Stimulated activated CD4-positive, alpha-beta T cell treated with anti-CD3 and anti-CD28 coated beads, Interleukin-4, amount 100 ng/mL, for 1 hour (primary cell): ENCODE results near the gene GLYATL1B.
"Not testable (repeated sequence)": the region's sequence is repeated elsewhere in the genome, so short reads cannot be mapped to it uniquely, and the experiment has no call there.

Experiments
- DNase-seq: peaks from one replicate; pipeline ENCODE4 v3.0.0-alpha.2; 2020

GLYATL1B gene

DNA sequence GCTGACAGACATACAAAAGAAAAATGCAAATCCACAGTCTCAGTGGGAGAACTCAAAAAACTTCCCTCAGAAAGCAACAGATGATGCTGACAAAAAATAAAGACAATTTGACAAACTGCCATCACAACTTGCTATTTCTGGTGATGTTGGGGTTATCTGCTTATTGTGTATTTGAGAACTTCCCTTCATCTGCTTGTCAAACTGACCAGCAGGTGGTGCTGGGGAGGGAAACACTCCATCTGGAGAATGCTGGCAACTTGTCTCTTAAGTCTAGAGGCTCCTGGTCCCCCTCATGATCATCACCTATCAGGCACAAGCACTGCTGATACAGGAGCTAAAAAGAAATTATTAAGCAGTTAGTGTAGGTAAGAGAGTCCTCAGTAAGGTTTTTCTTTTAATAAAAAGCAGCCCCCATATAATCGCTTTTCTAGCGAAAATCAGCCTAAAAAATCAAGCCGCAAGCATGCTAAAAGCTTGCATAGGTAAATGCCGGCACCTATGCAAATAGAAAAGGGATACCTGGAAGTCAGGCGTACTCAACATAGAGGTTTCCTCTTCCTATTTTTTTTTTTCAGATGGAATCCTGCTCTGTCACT, 11.1 kb downstream of the GLYATL1B start:
- peak; percentile 66 for DNase-seq

DNA sequence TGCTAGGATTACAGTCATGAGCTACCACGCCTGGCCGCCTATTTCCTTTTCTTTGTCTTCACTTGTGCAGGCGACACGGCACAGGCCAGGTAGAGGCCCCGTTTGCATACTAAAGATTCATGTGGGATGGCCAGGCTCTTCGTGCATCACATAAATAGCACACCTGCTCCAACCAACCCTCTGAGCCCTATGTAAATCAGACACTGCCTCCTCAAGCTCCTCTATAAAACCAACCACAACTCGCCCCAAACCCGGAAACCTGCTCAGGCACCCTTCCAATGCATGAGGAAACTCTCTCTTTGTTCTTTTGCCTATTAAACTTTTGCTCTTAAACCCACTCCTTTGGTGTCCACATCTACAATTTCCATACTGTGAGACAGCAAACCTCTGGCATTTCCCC, 11.8 kb downstream of the GLYATL1B start:
- not testable (repeated sequence) for DNase-seq

DNA sequence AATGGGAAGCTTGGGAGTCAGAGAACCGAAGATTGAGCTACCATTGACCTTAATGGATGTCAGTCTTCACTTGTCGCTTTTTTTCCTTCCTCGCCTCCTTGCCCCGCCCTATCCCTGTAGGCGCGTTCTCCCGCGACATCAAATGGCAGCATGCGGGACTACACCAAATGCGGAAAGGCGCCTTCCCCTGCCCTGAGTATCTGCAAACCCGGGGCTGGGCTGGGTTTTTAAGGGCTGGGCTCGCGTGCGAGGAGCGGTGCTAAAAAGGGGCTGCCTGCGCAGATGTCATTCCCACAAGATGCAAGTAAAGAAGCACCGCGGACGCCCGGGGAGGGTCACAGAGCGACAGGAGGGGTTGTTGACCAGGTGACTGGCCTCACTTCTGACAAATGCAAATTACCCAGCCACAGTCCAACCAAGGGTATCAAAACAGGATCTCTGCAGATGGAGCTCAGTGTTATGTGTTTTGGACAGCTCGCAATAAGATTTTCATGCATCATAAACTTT, 16.2 kb downstream of the GLYATL1B start:
- peak; percentile 56 for DNase-seq

DNA sequence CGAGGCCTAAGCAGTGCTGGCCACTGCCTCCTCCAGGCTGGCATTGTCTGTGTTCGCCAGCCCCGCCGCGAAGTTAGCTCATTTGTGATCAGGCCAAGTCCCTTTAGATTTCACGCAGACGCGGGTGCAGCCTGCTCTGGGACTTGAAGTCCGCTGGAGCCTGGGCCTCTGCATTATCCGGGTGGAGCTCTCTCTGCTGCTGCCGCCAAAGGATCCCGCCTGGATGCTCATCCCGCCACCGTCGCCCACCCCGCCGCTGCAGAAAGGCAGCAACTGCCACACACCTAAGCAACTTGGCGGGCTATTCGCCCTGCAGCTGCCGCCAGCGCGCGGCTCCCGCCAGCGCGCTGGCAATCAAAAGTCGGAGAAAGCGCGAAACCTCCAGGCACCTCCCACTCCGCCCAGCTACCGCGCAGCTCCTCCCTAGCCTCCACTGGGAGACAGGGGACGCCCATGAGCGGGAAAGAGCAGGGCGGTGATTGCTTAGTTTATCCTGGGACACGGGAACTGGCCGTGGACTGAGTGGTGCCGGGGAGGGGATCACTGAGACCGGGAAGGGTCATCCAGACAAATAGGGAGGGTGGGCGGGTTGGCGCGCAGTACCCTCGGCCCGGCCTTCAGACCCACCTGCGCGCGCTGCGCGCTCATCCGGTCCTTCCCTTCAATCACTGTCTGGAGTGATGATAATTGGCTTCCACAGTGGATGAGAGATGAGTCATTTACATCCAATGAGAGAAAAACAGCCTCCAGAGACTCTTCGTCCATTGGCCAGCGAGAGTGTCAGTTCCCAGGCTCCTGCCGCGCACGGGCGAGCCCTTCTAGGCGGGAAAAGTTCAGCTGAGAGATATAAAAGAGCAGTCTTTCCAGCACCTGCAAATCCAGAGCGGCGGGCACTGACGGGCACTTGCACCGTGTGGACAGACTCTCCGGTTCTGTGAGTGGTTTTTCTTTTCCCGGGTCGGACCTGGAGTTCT, 20.5 kb downstream of the GLYATL1B start, which contains the start of gene FAM111B:
FAM111B (plus strand) TSS at position 875 of the 974 bp plus-strand sequence. CDS start 2,389 bp downstream, outside the sequence.
- peak; percentile 51 for DNase-seq

DNA sequence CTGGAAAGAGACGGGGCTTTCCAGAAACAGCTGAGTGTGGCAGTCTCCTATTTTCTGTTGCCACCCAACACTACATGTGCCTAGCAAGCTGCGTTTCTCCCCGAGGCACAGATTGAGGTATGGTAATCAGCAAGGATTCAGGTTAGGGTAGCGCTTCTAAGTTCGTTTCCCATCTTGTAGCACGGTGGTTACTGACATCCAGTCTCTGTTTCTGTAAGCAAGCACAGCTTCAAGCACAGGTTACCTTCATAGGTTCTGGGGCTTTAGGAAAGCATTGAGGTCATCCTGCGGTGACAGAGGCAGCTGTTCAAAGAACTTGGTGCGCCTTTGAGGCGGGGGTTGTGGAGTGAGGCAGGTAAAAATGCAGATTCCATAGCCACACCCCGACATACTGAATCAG, 21.6 kb downstream of the GLYATL1B start:
- not testable (repeated sequence) for DNase-seq

DNA sequence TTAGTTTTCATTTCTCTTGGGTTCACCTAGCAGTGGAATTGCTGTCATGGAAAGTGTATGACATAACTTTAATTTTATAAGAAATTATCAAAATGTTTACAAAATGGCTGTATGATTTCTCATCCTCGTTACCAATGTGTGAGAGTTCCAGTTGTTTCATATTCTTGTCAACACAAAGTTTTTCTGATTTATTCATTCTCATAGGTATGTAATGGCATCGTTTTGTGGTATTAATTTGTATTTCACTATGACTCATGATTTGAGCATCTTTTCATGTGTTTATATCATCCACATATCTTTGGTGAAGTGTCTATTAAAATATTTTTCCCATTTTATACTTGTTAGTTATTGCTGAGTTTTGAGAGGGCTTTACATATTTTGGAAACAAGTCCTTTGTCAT, 26.4 kb downstream of the GLYATL1B start:
- no peak for DNase-seq

DNA sequence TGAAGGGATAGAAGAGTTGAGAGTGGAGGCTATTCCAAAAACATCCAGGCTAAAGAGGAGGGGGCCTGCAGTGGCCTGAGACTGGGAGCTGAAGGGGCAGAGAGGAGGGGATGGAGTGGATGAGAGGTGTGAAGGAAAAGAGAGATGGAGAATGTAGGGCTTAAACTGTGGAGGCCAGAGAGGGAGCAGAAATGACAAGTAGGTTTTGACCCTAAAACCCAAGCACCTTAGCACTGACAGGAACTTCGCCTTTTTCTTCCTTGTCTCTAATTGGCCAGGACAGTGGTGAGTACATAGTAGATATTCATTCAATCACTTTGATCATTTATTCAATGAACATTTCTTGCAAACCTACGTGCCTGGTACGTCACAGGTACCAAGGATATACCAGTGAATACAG, 28.2 kb downstream of the GLYATL1B start:
- no peak for DNase-seq

DNA sequence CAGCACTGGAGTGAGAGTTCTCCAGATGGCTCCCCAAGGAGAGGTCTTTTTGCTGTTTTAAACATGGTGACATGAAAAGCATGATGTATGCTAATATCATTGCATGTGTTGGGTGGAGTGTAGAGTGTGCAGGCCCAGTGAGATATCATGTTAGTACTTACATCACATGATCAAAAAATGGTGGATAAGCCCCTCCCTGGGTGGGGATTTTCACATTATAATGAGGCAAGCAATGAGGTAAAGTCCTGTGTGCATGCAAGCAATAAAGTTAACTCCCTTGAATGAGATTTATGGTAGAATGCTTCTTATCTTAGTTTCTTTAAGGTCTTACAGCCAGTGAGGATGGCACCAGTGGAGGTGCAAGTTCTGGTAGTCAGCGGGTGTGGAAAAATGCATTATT, 29.4 kb downstream of the GLYATL1B start:
- no peak for DNase-seq

DNA sequence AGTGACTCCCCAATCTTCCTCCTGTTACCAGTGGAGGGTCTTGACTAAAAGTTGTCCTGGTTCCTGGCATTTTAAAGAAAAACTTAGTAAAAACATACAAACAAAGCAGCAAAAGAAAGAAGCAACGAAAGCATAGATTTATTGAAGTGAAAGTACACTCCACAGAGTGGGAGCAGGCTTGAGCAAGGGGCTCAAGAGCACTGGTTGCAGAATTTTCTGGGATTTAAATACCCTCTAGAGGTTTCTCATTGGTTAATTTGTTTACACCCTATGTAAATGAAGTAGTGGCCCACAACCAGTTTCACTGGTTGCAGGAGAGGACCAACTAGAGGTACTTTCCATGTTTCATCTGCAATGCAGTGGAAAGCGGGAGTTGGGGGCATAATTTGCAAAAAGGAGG, 31.7 kb downstream of the GLYATL1B start:
- DNase-seq: no peak

DNA sequence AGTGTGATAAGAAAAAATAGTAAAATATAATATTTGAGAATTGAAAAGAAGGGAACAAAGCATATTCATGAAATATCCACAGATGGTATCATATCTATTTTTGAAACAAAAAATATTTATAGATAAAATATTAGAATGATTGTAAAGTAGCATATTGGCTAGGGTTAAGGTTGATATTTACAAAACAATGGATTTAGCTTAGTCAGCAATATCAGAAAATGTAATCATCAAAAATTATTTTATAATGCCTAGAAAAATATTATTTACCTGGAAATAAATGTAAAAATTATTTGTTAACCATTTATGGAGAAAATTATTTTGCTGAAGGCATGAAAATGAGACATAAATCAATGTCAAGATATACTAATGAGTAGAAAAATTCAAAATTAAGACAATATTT, 33.7 kb downstream of the GLYATL1B start:
- DNase-seq: no peak

DNA sequence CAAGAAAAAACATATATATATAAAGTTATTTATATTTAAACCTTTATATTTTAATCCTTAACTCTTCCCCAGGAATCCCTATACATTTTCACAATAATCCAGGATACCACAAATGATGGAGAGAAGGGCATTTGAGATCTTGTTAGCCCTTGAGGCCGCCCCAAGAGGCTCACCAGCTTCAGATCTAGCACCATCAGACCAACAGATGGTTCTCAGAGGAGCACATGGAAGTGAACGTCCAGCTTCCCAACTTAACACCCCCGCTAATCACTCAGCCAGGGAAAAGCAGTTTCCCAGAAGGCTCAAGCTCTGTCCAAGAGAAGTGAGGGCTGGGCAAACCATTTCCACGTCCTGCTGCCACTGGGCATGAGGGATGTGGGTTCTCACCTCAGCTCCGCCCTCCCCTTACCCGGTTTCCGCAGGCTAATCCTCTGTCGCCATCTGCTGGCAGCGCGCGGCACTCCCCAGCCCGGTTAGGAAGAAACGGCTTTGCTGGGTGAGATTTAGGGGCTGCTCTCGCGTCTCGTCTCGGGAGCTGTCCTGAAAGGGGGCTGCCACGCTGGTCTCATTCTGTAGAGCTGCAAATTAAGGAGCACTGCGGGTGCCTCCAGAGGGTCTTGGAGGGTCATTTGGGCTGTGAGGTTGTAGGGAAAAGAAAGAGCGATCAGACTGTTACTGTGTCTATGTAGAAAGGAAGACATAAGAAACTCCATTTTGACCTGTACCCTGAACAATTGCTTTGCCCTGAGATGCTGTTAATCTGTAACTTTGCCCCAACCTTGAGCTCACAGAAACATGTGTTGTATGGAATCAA, 49.7 kb downstream of the GLYATL1B start:
- peak; percentile 89 for DNase-seq

DNA sequence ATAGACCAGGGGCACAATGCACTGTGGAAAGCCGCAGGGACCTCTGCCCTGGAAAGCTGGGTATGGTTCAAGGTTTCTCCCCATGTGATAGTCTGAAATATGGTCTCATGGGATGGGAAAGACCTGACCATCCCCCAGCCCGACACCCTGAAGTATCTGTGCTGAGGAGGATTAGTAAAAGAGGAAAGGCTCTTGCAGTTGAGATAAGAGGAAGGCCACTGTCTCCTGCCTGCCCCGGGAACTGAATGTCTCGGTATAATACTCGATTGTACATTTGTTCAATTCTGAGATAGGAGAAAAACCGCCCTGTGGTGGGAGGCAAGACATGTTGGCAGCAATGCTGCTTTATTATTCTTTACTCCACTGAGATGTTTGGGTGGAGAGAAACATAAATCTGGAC, 50.4 kb downstream of the GLYATL1B start:
- DNase-seq: not testable (repeated sequence)

DNA sequence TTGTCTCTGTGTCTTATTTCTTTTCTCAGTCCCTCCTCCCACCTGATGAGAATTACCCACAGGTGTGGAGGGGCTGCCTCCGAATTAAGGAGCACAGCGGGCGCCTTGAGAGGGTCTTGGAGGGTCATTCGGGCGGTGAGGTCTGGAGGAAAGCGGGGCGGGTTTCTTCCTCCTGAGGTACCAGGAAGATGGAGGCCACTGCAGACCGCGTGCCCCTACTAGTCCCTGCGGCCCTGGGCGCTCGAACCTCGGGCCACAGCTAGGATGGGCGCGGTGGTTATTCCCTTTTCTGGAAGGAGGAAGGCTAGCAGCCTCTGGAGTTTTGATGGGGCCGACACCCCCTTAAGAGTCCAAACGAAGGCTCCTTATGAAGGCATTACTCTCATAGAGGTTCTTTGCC, 51.1 kb downstream of the GLYATL1B start:
- no peak for DNase-seq

DNA sequence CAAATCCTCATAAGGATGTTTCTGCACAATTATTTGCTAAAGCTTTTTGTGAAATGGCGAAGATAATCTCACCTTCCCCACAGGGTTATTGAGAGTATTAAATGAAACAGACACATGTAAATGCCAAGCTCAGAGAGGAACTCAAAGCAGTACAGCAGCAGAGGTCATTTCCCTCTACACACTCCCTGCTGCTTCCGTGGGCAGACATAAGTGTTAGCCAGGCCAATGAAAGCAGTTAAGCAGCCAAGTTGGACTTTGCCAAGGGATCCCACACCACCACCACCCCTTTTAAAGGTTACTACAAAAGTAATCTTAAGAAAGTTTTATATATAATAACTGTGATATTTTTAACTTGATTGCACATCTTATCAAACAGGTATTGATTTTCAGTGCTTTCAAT, 52.5 kb downstream of the GLYATL1B start:
- no peak for DNase-seq

DNA sequence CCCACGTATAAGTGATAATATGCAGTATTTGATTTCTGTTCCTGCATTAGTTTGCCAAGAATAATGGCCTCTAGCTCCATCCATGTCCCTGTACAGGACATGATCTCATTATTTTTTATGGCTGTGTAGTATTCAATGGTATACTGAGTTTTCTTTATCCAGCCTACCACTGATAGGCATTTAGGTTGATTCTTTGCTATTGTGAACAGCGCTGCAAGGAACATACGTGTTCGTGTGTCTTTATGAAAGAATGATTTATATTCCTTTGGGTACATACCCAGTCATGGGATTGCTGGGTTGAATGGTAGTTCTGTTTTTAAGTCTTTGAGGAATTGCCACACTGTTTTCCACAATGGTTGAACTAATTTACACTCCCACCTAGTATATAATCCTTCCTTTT, 55.1 kb downstream of the GLYATL1B start:
- no peak for DNase-seq

DNA sequence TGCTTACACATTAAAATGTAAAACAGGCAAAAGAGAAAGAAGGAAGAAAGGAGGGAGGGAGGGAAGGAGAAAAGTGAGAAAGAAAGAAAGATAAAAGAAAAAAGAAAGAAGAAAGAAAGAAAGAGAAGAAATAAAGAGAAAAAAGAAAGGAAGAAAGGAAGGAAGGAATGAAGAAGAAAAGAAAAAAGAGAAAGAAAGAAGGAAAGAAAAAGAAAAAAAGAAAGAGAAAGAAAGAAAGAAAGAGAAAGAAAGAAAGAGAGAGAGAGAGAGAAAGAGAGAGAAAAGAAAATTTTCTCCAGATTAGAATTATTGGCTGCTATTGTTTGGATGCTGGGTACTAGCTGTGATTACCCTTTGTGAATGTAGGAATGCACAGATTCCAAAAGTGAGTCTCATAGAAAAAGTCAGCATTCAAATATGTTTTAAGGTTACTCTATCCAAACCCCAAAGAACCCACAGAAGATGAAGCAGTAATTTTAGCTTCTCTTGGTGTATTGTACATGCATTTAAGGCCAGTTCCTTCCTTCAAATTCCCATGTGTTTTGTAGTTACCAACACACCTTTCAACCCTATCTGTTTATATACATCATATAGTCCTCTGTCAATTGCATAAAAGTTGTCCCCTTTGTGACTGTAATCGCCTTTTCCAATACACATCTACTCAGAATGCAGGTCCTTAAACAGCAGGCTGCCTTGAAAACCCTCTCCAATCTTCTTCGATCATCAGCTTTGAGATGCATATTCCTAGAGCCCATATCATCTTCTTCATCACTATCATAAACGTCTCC, 55.8 kb downstream of the GLYATL1B start:
- DNase-seq: no peak

DNA sequence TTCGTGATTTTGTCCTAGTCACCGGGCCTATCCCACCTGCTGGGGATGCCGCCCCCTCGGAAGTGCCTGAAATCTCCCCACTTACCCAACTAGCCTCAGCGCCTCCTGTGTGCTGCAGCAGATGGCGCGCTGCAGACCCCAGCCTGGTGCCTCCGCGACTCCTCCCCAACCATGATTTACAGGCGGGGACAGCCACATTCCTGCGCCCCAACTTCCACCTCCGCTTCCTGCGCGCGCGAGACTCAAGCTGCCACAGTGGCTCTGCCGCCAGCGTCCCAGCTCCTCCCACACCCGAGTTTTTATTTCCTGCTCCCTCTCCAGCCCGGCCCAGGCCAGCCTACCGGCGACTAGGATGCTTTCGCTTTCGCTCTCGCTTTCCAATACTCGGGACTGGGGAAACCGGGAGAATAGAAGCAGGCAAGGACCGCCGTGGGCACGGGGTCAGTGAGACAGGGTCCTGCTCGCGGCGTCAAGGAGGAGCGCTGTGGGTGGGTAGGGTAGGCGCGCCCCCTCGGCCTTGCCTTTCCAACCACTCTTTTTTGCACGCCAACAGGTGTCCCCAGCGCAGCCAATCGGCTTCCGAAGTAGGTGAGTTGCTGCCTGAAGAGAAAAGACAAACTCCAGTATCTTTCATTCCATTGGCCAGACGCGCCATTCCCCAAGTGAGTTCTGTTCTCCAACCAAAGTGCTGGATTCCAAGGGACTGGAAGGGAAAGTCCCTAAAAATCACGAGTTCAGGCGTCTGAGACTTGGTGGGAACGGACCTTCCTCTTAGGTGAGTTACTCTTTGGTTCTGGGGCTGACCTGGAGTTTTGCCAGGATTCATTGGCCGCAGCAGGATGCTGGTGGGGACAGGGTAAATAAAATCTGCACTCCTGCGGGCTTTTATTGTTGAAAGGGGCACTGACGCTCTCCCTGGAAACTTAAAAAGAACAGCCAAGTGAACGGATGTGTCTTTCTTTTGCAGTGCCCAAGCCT, 56.7 kb downstream of the GLYATL1B start, which contains the start of gene FAM111A:
FAM111A (plus strand) TSS at position 327 of the 978 bp plus-strand sequence. CDS start 6,017 bp downstream, outside the sequence.
- peak; percentile 75 for DNase-seq

DNA sequence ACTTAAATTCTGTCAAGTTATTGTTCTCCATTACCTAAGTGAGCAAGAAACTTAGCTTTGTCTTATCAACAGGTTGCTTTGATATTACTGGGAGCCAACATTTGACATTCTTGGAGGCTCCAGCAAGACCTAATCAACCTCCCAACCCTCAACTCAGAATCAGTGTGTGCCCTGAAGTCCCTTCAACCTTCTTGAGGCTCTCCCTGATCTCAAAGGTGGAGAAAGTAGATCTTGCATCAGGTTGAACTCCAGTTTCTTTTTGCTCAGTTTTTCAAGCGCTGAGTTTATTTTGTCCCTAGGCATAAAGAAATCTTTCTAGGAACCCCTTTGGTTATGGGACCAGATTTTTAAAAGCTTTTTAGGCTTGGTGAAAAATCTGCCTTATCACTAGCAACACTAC, 58.0 kb downstream of the GLYATL1B start:
- no peak for DNase-seq
